Measurements from ENCODE around the gene ADGRG2.

DNA sequence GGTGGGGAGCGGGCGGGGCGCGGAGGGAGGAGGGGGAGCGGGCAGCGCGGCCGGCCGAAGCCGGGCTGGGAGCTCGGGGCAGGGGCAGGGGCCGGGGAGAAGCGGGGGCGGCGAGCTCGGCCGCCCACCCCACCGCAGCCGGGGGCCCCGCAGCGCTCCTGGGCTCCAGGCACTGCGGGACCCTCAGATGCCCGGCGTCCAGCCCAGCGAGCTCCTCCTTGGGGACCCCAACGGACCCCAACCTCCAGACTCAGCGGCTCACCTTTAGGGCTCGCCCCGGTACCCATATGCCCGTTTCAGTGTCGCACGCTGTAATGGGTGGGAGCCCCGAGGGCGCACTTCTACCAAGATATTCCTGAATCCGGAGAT, 357 bp upstream of the ADGRG2 start:
- TF ChIP-seq, protein P1, sequence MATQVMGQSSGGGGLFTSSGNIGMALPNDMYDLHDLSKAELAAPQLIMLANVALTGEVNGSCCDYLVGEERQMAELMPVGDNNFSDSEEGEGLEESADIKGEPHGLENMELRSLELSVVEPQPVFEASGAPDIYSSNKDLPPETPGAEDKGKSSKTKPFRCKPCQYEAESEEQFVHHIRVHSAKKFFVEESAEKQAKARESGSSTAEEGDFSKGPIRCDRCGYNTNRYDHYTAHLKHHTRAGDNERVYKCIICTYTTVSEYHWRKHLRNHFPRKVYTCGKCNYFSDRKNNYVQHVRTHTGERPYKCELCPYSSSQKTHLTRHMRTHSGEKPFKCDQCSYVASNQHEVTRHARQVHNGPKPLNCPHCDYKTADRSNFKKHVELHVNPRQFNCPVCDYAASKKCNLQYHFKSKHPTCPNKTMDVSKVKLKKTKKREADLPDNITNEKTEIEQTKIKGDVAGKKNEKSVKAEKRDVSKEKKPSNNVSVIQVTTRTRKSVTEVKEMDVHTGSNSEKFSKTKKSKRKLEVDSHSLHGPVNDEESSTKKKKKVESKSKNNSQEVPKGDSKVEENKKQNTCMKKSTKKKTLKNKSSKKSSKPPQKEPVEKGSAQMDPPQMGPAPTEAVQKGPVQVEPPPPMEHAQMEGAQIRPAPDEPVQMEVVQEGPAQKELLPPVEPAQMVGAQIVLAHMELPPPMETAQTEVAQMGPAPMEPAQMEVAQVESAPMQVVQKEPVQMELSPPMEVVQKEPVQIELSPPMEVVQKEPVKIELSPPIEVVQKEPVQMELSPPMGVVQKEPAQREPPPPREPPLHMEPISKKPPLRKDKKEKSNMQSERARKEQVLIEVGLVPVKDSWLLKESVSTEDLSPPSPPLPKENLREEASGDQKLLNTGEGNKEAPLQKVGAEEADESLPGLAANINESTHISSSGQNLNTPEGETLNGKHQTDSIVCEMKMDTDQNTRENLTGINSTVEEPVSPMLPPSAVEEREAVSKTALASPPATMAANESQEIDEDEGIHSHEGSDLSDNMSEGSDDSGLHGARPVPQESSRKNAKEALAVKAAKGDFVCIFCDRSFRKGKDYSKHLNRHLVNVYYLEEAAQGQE (tag by site-specific recombination; IDR thresholded peaks at IDR 0.05): no peak
- TF ChIP-seq, protein P2, sequence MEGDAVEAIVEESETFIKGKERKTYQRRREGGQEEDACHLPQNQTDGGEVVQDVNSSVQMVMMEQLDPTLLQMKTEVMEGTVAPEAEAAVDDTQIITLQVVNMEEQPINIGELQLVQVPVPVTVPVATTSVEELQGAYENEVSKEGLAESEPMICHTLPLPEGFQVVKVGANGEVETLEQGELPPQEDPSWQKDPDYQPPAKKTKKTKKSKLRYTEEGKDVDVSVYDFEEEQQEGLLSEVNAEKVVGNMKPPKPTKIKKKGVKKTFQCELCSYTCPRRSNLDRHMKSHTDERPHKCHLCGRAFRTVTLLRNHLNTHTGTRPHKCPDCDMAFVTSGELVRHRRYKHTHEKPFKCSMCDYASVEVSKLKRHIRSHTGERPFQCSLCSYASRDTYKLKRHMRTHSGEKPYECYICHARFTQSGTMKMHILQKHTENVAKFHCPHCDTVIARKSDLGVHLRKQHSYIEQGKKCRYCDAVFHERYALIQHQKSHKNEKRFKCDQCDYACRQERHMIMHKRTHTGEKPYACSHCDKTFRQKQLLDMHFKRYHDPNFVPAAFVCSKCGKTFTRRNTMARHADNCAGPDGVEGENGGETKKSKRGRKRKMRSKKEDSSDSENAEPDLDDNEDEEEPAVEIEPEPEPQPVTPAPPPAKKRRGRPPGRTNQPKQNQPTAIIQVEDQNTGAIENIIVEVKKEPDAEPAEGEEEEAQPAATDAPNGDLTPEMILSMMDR (tag by site-specific recombination; IDR thresholded peaks at IDR 0.05): no peak
- no peak for TF ChIP-seq SETDB1 (IDR thresholded peaks at IDR 0.05; ENCODE audit: insufficient read length, low read length)
- TF ChIP-seq ZNF274 (IDR thresholded peaks at IDR 0.05; ENCODE audit: low read length): no peak
- no peak for TF ChIP-seq ZNF274 (tag by site-specific recombination; IDR thresholded peaks at IDR 0.05; ENCODE audit: borderline replicate concordance)
- TF ChIP-seq, protein P3, sequence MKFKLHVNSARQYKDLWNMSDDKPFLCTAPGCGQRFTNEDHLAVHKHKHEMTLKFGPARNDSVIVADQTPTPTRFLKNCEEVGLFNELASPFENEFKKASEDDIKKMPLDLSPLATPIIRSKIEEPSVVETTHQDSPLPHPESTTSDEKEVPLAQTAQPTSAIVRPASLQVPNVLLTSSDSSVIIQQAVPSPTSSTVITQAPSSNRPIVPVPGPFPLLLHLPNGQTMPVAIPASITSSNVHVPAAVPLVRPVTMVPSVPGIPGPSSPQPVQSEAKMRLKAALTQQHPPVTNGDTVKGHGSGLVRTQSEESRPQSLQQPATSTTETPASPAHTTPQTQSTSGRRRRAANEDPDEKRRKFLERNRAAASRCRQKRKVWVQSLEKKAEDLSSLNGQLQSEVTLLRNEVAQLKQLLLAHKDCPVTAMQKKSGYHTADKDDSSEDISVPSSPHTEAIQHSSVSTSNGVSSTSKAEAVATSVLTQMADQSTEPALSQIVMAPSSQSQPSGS (tag by site-specific recombination; IDR thresholded peaks at IDR 0.05; ENCODE audit: low read depth): no peak
- TF ChIP-seq ZBTB48 (tag by site-specific recombination; IDR thresholded peaks at IDR 0.05): no peak
- TF ChIP-seq RBAK (tag by site-specific recombination; IDR thresholded peaks at IDR 0.05): no peak
- no peak for TF ChIP-seq ZNF23 (tag by site-specific recombination; IDR thresholded peaks at IDR 0.05; ENCODE audit: borderline replicate concordance)
- no peak for TF ChIP-seq ZBTB1 (tag by site-specific recombination; IDR thresholded peaks at IDR 0.05)
- TF ChIP-seq, protein P4, sequence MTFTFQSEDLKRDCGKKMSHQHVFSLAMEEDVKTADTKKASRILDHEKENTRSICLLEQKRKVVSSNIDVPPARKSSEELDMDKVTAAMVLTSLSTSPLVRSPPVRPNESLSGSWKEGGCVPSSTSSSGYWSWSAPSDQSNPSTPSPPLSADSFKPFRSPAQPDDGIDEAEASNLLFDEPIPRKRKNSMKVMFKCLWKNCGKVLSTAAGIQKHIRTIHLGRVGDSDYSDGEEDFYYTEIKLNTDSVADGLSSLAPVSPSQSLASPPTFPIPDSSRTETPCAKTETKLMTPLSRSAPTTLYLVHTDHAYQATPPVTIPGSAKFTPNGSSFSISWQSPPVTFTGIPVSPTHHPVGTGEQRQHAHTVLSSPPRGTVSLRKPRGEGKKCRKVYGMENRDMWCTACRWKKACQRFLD (tag by site-specific recombination; IDR thresholded peaks at IDR 0.05): no peak
- TF ChIP-seq ZNF133 (tag by site-specific recombination; IDR thresholded peaks at IDR 0.05): no peak
- TF ChIP-seq ZNF138 (tag by site-specific recombination; IDR thresholded peaks at IDR 0.05; ENCODE audit: borderline replicate concordance): no peak
- TF ChIP-seq KLF7 (tag by site-specific recombination; IDR thresholded peaks at IDR 0.05; ENCODE audit: borderline replicate concordance): no peak
- TF ChIP-seq YY1 (tag by site-specific recombination; IDR thresholded peaks at IDR 0.05): no peak

All from HEK293 (cell line).